ENCODE results near the gene TSSC4.

The TSSC4 gene

GRCh38 chr11:2451916-2452315 is 51.4 kb downstream of the TSSC4 start:
- no peak for DNase-seq

GRCh38 chr11:2452321-2453012 is 51.9 kb downstream of the TSSC4 start:
- DNase-seq = no peak

- DNase-seq = no peak
These were observed 52.9 kb downstream of the TSSC4 start for GRCh38 chr11:2453436-2453835.
